Dermis microvascular lymphatic vessel endothelial cell (primary cell): Measurements from ENCODE around the gene DARS2. TPM values are rescaled to one million over a fixed set of nuclear protein-coding genes. Genes with fewer than 3 reads are reported as not detected.
"Not testable (repeated sequence)": the region's sequence is repeated elsewhere in the genome, so short reads cannot be mapped to it uniquely, and the experiment has no call there.

Source experiments
- DNase-seq, 2 donors: peaks; one replicate each; pipeline versions ENCODE4 v3.0.0 to v3.0.0-alpha.2; 2010; ENCODE audit warnings: low read depth in 2 of 2
- total RNA-seq: library from RNA; depleted of rRNA; stranded (reverse); fragments of >200 nt; gene quantifications from 2 replicates; pipeline ENCODE4 v1.2.1, GENCODE V29; 2014

DARS2 gene
- total RNA-seq, 1 donor from 2014 or later = 17.3 TPM

- DNase-seq = not testable (repeated sequence)
Observed at GRCh38 chr1:173862146-173862768, 37.8 kb downstream of the DARS2 start.

- no peak for DNase-seq
Observed at GRCh38 chr1:173862769-173863223, 38.3 kb downstream of the DARS2 start.

GRCh38 chr1:173863224-173864161 lies 39.0 kb downstream of the DARS2 start:
- DNase-seq = no peak

- no peak for DNase-seq
Observed at GRCh38 chr1:173864179-173864867, 39.9 kb downstream of the DARS2 start.

GRCh38 chr1:173865468-173866164 lies 41.1 kb downstream of the DARS2 start:
- DNase-seq = peak in 1 of 2 donors; percentile 8

GRCh38 chr1:173866413-173867115 lies 42.1 kb downstream of the DARS2 start:
- DNase-seq = no peak

- DNase-seq = peak; percentile 28 to 65
Observed at GRCh38 chr1:173867141-173867752, 42.8 kb downstream of the DARS2 start.

GRCh38 chr1:173867753-173868265 lies 43.3 kb downstream of the DARS2 start, which contains the start of gene GAS5:
Gene GAS5, minus strand, starts transcription at chr1:173867989.
- DNase-seq = peak; percentile 99 to 100

- DNase-seq = peak; percentile 41 to 75
Observed at GRCh38 chr1:173868266-173869020, 44.0 kb downstream of the DARS2 start, which contains the start of gene ZBTB37. Gene ZBTB37, plus strand, starts transcription at chr1:173868380. Its CDS starts 1,846 bp downstream, at chr1:173870226.

GRCh38 chr1:173869021-173869359 lies 44.5 kb downstream of the DARS2 start:
- DNase-seq = peak; percentile 78 to 82

- DNase-seq = peak; percentile 87 to 93
Observed at GRCh38 chr1:173870252-173871075, 46.0 kb downstream of the DARS2 start.

GRCh38 chr1:173871091-173871490 lies 46.6 kb downstream of the DARS2 start:
- peak in 1 of 2 donors; percentile 50 for DNase-seq

- DNase-seq = no peak
Observed at GRCh38 chr1:173871500-173871899, 47.0 kb downstream of the DARS2 start.

- no peak for DNase-seq
Observed at GRCh38 chr1:173876732-173877131, 52.3 kb downstream of the DARS2 start.

- peak in 1 of 2 donors; percentile 67 for DNase-seq
Observed at GRCh38 chr1:173878251-173878650, 53.8 kb downstream of the DARS2 start.

GRCh38 chr1:173881117-173881516 lies 56.6 kb downstream of the DARS2 start:
- DNase-seq = not testable (repeated sequence)

GRCh38 chr1:173884701-173885100 lies 60.2 kb downstream of the DARS2 start:
- DNase-seq = no peak
